Prostate gland (tissue), 2 donors: Measurements from ENCODE around the gene UNC93A. TPM values are rescaled to one million over a fixed set of nuclear protein-coding genes. Genes with fewer than 3 reads are reported as not detected.
"Not testable (repeated sequence)": the region's sequence is repeated elsewhere in the genome, so short reads cannot be mapped to it uniquely, and the experiment has no call there.

Experiments used
- DNase-seq: peaks from one replicate; pipeline ENCODE4 v3.0.0-alpha.2; 2019; ENCODE audit warnings: low spot score
- H3K27ac ChIP-seq, 2 donors: fragments of 200-600 bp; sonication (generic); 2 replicates each; pipeline ENCODE4 v1.5.1; 2017 to 2019
- H3K27me3 ChIP-seq: fragments of 200-600 bp; sonication (generic); replicated peaks from 2 replicates; pipeline ENCODE4 v1.5.1; 2019; ENCODE audit not compliant: insufficient read depth
- H3K36me3 ChIP-seq, 2 donors: fragments of 200-600 bp; sonication (generic); 1 replicate in 1 of 2; 2 replicates in 1 of 2; pipeline versions ENCODE4 v1.5.1 to v1.8.1; 2017 to 2019
- H3K4me1 ChIP-seq: fragments of 200-600 bp; sonication (generic); replicated peaks from 2 replicates; pipeline ENCODE4 v1.5.1; 2019
- H3K4me3 ChIP-seq, 2 donors: fragments of 200-600 bp; sonication (generic); 2 replicates each; pipeline ENCODE4 v1.5.1; 2017 to 2019
- H3K9me3 ChIP-seq: fragments of 200-600 bp; sonication (generic); 2 replicates; pipeline ENCODE4 v1.5.1; 2017
- CTCF ChIP-seq, 4 experiments: fragments of 200-600 bp in 2 of 4; fragments of 450-650 bp in 2 of 4; sonication (generic) in 2 of 4; IDR thresholded peaks; 1 replicate in 3 of 4; 2 replicates in 1 of 4; pipeline ENCODE4 v1.5.1; 2016 to 2019; ENCODE audit warnings: antibody characterized with exemption in 4 of 4, mild to moderate bottlenecking in 2 of 4, moderate library complexity in 2 of 4
- POLR2A ChIP-seq: fragments of 450-650 bp; IDR thresholded peaks from one replicate; pipeline ENCODE4 v1.6.1; 2016; ENCODE audit warnings: antibody characterized with exemption, mild to moderate bottlenecking
- POLR2AphosphoS5 ChIP-seq: sonication (generic); formaldehyde crosslinking; IDR thresholded peaks from one replicate; pipeline ENCODE4 v1.6.1; 2017; ENCODE audit warnings: antibody characterized with exemption
- WGBS: methylation state at CpG from one replicate; pipeline ENCODE4 v1.1.5; 2018; 5-methylcytosine and 5-hydroxymethylcytosine counted together
- intact Hi-C: fragments of 100-400 bp; cut with DNase I; formaldehyde crosslinking; loops from one replicate; pipeline ENCODE4 v1.14.2; 2022
- total RNA-seq, 2 donors: library from RNA; depleted of rRNA; stranded (reverse); fragments of >200 nt; gene quantifications; one replicate each; pipeline ENCODE4 v1.1.0, GENCODE V29; 2016

The UNC93A gene
- total RNA-seq, 2 donors from 2014 or later = 0.51 to 0.55 TPM

DNA sequence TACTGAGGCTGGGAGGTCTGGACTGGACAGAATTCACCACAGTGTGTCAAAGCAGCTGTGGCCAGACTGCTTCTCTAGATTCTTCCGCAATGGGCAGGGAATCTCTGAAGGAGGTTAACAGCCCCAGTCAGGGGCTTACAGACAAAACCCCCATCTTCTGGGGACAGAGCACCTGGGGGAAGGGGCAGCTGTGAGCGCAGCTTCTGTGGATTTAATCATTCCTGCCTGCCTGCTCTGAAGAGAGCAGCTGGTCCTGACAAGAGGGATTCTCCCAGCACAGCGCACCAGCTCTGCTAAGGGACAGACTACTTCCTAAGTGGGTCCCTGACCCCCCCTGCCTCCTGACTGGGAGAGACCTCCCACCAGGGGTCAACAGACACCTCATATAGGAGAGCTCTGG is 32.5 kb upstream of the UNC93A start:
- WGBS = 82% methylated on average over 3 of the region's 3 CpGs
- Histone ChIP-seq H3K27ac (no peak overlapping the region), H3K4me3 (no peak overlapping the region), H3K36me3 (no peaks in the 10 kb centered on the region), H3K9me3 (no peaks in the 10 kb centered on the region), H3K4me1 (no peaks in the 10 kb centered on the region), H3K27me3 (no peaks in the 10 kb centered on the region)
- DNase-seq = no peak
- no peak for TF ChIP-seq POLR2AphosphoS5
- TF ChIP-seq CTCF (IDR thresholded peaks at IDR 0.05) = no peak
- no peak for TF ChIP-seq POLR2A
- intact Hi-C loops = no loop called here

GRCh38 chr6:167266057-167266829 is 24.9 kb upstream of the UNC93A start:
- WGBS = 46% methylated on average over 9 of the region's 24 CpGs
- DNase-seq, intact Hi-C loops: not testable (repeated sequence)

DNA sequence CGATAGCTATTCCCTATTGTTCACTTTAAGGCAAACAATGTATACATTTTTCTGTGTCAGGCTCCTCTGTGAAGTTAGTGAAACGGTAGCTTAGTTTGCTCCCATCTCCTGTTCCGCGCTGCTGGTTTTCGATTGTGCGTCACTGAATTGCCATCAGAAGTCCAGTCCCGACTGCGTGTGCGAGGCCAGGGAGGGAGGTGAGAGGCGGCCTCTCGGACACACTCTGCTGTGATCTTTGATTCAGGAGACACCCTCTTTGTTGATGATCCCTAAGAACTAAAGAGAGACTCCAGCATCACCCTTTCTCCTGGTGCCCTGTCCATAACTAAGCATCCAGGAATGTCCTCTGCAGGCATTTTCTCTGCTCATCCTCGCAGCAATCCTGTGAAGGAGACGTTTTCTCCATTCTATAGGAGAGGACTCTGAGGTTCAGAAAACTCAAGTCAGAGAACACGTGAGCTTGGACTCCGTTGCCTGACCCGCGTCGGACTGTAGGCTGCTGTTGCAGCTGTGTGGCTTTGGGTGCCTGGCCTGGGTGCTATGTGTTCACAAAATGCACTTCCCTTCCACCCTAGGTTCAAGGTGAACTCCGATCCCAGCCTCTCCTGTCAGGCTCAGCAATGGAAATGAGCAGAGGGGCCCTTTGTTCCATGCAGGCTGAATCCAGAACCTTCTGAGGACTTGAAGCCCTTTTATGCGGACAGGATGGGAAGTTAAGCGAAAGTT is 24.1 kb upstream of the UNC93A start:
- Histone ChIP-seq H3K27me3 (no peaks in the 10 kb centered on the region), H3K4me3 (no peak overlapping the region), H3K4me1 (no peaks in the 10 kb centered on the region), H3K27ac (no peak overlapping the region), H3K36me3 (no peaks in the 10 kb centered on the region), H3K9me3 (no peaks in the 10 kb centered on the region)
- intact Hi-C loops = no loop called here
- DNase-seq = no peak
- 78% methylated on average over 21 of the region's 21 CpGs for WGBS
- TF ChIP-seq POLR2AphosphoS5 (no peak), POLR2A (no peak), CTCF (IDR thresholded peaks at IDR 0.05) (no peak)

More at GRCh38 chr6:167266057-167266829, 24.9 kb upstream of the UNC93A start:
- not testable (repeated sequence) for H3K36me3 ChIP-seq, H3K4me3 ChIP-seq, H3K9me3 ChIP-seq, H3K27me3 ChIP-seq, H3K4me1 ChIP-seq, H3K27ac ChIP-seq

- H3K9me3 ChIP-seq, DNase-seq, H3K27me3 ChIP-seq, intact Hi-C loops, H3K4me1 ChIP-seq, H3K27ac ChIP-seq, H3K36me3 ChIP-seq, H3K4me3 ChIP-seq: not testable (repeated sequence)
- WGBS = 92% methylated on average over 3 of the region's 3 CpGs
Observed at GRCh38 chr6:167267556-167267898, 23.6 kb upstream of the UNC93A start.

DNA sequence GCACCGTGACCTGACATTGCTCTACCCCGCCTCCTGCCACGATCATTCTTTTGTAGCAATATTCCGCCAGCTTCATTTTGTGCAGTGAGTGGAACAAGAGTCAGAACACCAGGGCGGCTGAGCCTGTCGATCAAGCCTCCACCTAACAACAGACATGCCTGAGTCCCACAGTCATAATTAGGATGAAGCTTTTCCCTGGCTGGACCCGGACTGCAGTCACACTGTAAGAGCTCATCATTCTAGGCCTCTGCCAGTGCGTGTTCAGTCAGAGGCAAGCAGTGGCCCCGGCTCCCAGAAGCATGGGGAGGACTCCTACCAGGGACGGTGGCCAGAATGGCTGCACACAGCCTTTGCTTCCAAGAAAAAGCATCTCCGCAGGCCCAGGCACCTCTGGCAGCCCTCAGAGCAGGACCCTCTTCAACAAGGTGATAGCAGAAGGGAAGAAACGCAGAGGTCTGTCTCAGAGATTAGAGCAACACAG is 23.2 kb upstream of the UNC93A start:
- H3K9me3 ChIP-seq = no peaks in the 10 kb centered on the region
- 87% methylated on average over 12 of the region's 12 CpGs for WGBS
- H3K27ac ChIP-seq = no peak overlapping the region

More for the DNA sequence above, 23.2 kb upstream of the UNC93A start:
- intact Hi-C loops = no loop called here
- no peaks in the 10 kb centered on the region for H3K36me3 ChIP-seq
- no peaks in the 10 kb centered on the region for H3K4me1 ChIP-seq
- TF ChIP-seq POLR2A (no peak), CTCF (IDR thresholded peaks at IDR 0.05) (no peak), POLR2AphosphoS5 (no peak)
- H3K4me3 ChIP-seq = no peak overlapping the region
- no peaks in the 10 kb centered on the region for H3K27me3 ChIP-seq
- DNase-seq = no peak
